22Rv1 (cell line): ENCODE results near the gene GATAD2B.

Experiments
- H3K27ac ChIP-seq: fragments of 450-650 bp; 2 replicates; pipeline ENCODE4 v1.5.1; 2017
- ZFX ChIP-seq: fragments of 450-650 bp; IDR thresholded peaks from 2 replicates; pipeline ENCODE4 v1.6.1; 2017; ENCODE audit warnings: antibody characterized with exemption, borderline replicate concordance
- TF ChIP-seq, protein P1 (sequence below): fragments of 450-650 bp; IDR thresholded peaks from 2 replicates; pipeline ENCODE4 v1.5.1; 2017; ENCODE audit warnings: mild to moderate bottlenecking

The GATAD2B gene

DNA sequence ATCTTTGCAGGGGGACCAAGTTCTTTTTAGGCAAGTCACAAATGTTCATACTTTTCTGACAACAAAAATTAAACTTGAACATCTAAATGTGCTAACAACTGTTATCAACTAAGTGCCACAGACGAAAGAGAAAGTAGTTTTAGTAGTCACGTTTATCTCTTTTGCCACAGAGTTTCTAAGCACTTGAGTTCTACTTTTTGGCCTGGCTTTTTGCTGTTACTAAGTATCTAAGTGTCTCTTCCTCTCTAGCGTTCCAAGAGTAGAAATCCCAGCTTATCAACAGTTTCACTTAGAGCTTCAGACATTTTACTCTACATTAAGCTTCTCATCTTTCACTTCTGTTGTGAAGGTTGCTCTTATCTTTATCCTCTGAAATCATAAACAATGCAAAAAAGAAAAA, 34.2 kb downstream of the GATAD2B start:
- H3K27ac ChIP-seq: no peak overlapping the region
- no peak for TF ChIP-seq ZFX
- TF ChIP-seq, protein P1, sequence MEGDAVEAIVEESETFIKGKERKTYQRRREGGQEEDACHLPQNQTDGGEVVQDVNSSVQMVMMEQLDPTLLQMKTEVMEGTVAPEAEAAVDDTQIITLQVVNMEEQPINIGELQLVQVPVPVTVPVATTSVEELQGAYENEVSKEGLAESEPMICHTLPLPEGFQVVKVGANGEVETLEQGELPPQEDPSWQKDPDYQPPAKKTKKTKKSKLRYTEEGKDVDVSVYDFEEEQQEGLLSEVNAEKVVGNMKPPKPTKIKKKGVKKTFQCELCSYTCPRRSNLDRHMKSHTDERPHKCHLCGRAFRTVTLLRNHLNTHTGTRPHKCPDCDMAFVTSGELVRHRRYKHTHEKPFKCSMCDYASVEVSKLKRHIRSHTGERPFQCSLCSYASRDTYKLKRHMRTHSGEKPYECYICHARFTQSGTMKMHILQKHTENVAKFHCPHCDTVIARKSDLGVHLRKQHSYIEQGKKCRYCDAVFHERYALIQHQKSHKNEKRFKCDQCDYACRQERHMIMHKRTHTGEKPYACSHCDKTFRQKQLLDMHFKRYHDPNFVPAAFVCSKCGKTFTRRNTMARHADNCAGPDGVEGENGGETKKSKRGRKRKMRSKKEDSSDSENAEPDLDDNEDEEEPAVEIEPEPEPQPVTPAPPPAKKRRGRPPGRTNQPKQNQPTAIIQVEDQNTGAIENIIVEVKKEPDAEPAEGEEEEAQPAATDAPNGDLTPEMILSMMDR: no peak

- no peak for TF ChIP-seq ZFX
- TF ChIP-seq, protein P1: no peak
Measured at GRCh38 chr1:153886127-153886526, 36.6 kb downstream of the GATAD2B start.

DNA sequence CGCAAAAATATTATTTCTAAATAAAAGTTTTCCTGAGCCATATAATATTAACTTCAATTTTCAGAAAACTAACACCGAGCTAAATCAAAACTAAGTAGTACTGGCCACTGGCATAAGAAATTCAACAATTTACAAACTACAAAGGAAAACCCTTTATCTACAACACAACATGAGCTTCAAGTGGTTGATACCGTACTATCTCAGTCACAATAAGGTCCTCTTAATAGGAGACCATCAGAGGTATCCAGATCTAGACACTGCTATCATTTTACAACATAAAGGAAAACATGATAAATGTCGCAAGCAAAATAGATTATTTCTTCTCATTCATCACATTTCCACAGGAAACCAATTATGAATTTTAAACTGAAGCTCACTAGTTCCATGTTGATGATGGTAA, 39.5 kb downstream of the GATAD2B start:
- TF ChIP-seq ZFX: no peak
- TF ChIP-seq, protein P1: no peak
- no peak overlapping the region for H3K27ac ChIP-seq

More at GRCh38 chr1:153886127-153886526, 36.6 kb downstream of the GATAD2B start:
- no peak overlapping the region for H3K27ac ChIP-seq

- peak overlapping the region; percentile 63 for H3K27ac ChIP-seq
Measured at GRCh38 chr1:153882296-153882912, 40.4 kb downstream of the GATAD2B start.

DNA sequence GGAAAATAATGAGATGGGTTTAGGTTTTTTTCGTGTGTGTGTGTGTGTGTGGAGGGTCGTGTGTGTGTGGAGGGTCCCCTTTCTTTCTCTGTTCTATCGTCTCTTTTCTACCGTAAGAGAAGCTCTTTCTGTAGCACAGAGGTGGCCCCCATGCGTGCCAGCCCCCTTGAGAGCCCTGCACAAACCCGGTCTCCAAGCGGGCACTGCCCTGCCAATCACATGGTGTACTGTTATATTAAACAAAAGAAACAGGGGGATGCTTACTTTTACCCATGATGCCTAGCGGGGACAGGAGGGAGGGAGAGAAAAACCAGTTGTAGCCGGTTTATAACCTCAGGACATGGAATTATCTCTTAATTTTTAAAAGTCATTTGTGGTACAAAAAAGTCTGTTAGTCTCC, 41.0 kb downstream of the GATAD2B start:
- TF ChIP-seq ZFX: no peak
- TF ChIP-seq, protein P1: no peak
- peak overlapping the region; percentile 63 for H3K27ac ChIP-seq

More at GRCh38 chr1:153882296-153882912, 40.4 kb downstream of the GATAD2B start:
- TF ChIP-seq, protein P1: no peak
- no peak for TF ChIP-seq ZFX

GRCh38 chr1:153880962-153881361, 41.8 kb downstream of the GATAD2B start:
- TF ChIP-seq, protein P1: no peak
- TF ChIP-seq ZFX: no peak
- peak overlapping the region; percentile 63 for H3K27ac ChIP-seq

GRCh38 chr1:153880024-153880423, 42.7 kb downstream of the GATAD2B start:
- TF ChIP-seq, protein P1: no peak
- no peak for TF ChIP-seq ZFX
- peak overlapping the region; percentile 63; the same call in 1 of the 2 replicates for H3K27ac ChIP-seq
